ENCODE results near the gene ZNF592.
"Not testable (repeated sequence)": the region's sequence is repeated elsewhere in the genome, so short reads cannot be mapped to it uniquely, and the experiment has no call there.

Gene ZNF592

DNA sequence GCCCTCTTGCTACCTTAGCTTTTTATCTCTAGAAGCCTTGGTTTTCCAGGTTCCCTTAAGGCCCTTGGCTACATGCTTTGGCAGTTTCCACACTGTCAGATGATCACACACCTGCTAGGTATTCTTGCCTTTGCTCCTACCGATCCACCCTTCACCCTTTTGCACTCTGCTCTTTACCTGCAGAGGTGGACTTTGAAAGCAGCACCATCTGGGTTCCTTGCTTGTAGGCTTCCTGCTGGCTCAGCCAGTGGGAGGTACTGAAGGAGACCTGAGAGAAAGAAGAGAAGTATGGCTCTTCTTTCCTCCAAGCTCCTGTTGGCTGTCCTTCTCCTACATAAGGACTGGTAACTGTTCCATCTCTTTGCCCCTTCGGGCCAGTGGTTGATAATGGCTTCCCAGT is 7.3 kb upstream of the ZNF592 start:
- no peak for DNase-seq (ENCODE audit: low read depth)

DNA sequence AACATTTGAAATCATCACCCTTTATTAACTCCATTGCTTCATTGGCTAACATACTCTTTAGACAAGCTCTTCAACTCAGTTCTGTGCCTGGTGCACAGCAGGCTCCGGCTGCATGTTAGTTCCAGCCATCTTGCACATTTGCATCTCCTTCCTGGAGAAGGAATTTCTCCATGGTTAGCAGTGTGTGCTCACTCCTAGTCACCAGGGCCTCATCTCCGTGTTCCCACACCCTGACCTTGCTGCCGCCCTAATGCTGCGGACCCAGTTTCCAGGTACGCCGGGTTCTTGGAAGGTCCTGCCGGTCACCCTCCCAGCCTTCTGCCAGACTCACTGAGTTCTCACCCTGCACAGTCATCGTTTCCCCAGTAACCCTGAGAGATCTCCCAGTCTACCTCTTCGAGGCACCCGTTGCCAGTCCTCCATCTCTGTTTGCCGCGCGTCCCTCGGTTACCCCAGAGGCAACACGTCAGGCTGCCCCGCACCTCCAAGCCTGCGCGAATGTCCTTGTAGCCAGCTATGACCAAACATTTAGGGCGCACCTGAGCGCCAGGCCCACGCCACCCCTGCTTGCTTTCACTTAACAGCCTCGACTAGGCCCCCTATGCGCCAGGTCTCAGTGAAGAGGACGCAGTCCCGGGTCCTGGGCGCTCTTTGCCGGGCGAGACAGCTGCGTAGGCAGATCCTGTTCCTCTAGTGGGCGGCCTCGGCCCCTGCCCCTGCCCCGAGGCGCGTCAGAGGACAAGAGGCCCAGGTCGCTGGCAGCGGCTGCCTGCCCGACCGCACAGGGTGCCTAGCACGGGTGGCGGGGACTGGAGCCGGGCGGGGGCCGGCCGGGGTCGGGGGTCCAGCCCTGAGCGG is 747 bp upstream of the ZNF592 start:
- peak; percentile 51 for DNase-seq (ENCODE audit: low read depth)

DNA sequence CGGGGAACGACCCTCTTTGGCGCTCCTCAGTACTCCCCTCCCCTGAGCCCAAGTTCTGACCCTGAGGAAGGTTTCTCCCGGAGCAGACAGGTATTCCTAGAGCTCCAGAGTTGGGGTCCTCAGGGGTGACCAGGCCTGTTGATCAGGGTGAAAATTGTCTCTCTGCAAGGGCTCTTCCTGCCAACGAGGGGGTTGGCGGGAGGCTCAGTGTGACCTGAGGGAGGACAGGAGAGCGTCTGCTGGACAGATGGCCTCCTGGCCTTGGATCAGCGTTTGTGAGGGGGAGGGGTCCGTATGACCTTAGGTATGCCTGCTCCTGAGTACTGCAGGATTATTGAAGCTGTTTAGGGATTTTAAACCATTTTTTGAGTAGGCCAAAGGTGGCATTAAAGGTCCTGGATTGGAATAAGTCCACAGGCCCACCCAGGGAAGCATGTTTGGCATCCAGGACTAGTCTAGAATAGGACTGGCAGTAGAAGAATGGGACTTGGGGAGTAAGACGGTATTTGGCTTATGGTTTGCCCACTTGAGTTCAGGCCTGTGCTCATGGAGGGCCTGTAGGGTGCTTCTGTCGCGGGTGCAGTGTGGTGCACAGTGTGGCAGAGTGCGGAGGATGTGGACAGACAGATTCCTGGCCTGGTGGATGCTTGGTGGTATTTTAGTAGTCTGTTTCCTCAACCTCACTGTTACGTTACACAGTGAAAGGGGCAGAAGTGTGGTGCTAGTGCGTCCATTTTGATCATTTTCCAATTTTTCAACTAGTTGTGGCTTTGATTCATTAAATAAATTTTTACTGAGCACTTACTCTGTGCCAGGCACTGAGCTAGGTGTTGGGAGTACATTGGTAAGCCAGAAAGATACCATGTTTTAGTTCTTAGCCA is 959 bp downstream of the ZNF592 start:
- no peak for DNase-seq (ENCODE audit: low read depth)

DNA sequence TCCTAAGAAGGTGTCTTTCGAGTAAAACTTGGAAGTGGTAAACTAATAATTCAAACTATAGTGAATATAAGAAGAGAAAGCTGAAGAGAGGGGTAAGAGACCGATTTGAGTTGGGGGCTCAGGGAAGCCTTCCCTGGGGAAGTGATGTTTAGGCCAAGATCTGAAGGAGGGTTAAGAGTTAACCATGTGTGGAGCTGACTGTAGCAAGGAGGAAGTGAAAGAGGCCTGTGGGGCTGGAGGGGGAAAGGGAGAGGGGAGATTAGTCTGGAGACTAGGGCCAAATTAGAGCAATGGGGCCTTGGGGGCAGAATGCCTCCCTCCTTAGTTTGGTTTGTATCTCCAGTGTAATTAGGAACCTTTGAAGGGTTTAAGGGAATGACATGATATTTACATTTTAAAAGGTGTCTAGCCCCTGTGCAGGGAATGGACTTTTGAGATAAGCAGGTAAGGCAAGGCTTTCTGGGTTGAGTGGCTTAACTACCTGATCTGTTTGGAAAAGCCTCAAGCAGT is 2.2 kb downstream of the ZNF592 start:
- no peak for DNase-seq (ENCODE audit: low read depth)

DNA sequence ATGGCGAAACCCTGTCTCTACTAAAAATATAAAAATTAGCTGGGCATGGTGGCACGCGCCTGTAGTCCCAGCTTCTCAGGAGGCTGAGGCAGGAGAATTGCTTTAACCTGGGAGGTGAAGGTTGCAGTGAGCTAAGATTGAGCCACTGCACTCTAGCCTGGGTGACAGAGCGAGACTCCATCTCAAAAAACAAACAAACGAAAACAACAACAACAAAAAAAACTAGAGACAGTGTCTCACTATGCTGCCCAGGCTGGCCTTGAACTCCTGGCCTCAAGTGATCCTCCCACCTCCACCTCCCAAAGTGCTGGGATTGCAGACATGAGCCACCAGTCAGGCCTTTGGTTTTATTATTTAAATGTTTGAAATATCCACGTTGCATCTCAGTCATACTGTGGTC is 3.3 kb downstream of the ZNF592 start:
- DNase-seq (ENCODE audit: low read depth), result not testable (repeated sequence)

DNA sequence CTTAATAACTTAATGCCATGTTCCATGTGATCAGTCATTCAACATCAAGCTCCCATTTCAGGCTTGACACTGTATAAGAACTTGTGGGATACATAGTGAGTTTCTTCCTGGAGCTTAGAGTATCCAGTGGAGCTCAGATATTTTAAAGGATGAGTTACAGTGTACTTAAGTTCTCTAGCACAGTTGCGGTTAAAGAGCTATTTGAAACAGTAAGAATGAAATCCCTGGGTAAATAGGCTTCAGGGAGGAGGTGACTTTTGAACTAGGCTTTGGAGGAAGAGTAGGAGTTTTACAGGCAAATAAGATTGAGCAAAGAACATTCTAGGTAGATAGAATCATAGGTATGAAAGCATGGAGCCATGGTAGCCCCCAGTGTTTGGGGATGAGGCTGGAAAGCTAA is 3.8 kb downstream of the ZNF592 start:
- DNase-seq (ENCODE audit: low read depth), result no peak

DNA sequence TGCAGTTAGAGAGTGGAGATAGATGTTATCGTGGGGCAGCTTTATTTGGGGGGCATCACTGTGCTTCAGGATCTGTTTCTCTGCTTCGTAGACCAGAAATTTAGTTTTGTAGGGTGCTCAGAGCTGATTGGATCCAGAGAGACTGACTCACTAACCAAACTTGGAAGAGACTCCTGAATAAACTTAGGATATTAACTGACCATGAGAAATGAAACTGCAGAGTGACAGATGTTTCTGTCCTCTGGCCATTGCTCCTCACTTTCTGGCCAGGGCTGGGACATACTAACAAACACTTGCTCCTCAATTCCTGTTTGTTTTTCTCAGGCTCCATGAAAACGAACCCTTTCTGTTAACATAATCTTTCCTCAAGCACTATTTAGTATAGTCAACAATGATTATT is 4.3 kb downstream of the ZNF592 start:
- no peak for DNase-seq (ENCODE audit: low read depth)

DNA sequence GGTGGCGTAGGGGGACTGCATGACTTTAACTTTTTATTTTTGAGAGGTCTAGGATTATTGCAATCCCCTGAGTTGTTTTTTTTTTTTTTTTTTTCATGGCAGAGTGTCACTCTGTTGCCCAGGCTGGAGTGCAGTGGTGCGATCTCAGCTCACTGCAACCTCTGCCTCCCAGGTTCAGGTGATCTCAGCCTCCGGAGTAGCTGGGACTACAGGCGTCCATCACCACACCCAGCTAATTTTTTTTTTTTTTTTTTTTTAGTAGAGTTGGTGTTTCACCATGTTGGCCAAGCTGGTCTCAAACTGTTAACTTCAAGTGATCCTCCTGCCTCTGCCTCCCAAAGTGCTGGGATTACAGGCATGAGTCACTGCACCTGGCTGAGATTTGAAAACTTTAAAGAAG is 6.5 kb downstream of the ZNF592 start:
- DNase-seq (ENCODE audit: low read depth), result not testable (repeated sequence)

DNA sequence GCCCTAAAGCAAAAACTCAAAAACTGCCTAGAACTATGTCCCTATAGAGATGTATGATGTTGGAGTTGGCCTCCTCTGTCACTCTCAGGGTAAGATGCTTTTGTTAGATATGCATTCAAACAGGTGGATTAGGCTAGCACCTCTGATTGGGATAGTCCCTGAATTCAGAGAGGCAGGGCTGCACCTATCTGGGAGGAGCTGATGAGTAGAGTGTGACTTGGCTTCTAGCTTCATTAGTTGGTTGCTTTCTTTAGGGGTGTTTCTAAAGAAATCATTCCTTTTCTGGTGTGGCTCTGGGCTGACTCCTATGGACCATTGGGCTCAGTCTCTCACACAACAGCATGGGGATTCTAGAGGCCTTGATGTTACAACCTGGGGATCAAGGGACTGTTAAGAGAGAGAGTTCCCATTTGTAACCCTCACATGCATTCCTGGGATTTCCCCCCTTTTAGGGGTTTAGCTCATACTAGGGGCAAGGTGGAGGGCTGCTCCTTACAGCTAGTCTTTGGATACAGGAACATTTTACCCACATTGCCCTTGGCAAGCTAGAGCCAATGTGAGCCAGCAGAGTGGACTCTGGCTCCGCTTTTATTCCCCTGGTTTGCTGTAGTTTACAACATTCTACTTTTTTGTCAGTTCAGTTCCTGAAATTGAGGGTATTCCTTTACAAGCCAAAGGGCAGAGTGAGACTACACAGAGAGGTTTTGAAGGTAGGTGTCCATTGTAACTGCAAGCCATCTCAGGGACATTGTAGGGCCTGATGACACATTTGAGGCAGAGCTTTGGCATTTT is 7.5 kb downstream of the ZNF592 start:
- no peak for DNase-seq (ENCODE audit: low read depth)

DNA sequence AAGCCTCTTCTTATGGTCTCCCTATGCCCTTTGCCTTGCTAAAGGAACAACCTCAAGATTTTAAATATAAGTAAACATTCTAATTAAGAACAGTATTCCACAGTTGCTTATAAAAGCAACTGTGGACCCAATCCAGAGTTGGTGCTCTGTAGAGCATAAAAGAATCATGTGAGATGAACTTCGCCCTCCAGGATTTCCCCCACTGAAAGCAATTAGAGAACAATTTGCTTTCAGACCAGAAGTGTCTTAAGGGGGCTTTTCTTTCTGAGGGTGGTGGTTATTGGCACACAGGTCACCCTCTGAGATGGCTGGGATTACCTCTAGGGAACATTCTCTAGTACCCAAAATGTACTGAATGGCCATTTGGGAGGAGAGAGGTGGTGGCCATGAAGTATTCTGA is 10.6 kb downstream of the ZNF592 start:
- DNase-seq (ENCODE audit: low read depth), result no peak

DNA sequence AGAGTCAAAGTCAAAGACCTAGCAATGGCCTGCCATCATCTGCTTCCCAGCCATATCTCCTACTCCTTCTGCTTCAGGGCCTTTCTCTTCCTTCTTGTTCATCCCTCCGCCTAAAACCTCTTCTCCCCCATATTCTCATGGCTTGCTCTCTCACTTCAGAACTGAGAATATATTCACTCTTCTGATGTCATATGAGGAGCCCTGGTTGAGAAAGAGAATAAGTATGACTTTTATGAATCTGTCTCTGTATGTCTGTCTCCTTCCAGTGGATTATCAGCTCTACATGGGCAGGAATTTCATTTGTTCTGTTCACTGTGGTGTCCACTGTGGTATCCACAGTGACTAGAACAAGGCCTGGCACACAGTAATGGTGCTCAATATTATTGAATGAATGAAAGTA is 11.8 kb downstream of the ZNF592 start:
- DNase-seq (ENCODE audit: low read depth), result no peak

DNA sequence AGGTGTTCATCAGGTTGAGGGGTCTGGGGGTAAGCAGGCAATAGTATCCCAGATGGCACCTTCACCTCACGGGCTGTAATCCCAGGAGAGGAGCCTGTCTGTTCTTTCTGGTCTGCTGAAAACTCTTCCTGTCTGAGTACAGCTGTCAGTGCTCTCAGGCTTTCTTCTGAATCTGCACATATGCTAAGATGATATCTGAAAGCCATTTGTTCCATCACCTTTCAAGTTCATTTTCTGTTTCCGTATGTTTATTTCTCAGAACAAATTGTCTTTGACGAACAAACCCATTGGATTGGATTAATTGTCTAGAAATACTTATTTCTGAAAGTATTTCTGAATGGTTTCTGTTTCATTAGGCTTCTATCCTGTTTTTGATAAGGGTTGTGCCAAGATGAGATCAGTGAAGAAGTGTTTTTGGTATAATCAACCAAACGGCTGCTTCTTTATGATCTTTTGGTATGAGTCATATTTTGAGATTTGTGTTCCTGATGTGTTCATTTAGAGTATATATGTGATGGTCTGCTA is 13.3 kb downstream of the ZNF592 start:
- no peak for DNase-seq (ENCODE audit: low read depth)

DNA sequence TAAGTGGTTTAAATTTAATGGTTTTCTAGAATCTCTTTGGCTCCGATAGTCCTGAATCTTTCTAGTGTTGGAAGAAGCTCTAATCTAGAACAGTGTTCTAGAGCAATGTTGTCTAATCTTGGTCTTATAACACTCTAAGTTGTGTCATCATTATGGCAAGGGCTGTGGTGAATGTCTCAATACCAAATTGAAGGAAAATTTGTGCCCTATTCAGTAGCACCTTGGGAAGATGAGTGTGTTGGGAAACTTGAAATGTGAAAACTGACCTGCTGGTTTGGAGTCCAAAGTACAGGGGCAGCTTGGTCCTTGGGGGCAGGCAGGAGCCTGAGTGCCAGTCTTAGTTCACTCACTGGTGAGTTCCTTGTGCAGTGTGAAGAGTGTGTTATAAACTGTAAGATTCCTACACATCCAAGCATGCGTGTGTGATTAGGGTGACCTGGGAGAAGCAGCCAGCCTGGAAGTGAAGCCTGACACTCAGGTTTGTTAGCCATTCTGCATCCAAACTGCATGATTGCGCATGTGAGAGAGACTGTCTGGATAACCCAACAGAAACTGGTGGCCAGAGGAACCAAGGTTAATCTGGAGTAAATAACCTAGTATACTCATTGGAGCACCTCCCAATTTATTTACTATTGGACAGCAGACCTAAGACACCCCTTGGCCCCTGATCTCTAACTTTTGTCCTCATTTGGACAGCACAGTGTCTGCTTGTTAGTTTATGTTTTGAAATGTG is 14.6 kb downstream of the ZNF592 start:
- DNase-seq (ENCODE audit: low read depth), result no peak

DNA sequence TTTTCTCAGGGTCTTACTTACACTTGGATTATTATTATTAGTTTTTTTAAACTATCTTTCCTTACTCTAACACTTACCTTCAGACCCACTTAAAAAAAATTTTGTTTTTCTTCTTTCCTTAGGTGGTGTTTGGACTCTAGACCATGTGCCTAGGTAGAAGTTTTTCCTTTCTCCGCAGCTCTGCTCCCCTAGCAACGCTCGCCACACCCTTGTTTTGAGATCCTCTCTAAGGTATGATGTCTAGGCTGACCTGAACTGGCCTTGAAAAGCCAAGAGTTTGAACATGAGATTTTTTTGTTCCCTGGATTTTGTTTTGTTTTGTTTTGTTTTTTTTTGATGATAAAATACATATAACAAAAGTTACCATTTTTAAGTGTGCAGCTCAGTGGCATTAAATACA is 16.2 kb downstream of the ZNF592 start:
- DNase-seq (ENCODE audit: low read depth), result no peak

DNA sequence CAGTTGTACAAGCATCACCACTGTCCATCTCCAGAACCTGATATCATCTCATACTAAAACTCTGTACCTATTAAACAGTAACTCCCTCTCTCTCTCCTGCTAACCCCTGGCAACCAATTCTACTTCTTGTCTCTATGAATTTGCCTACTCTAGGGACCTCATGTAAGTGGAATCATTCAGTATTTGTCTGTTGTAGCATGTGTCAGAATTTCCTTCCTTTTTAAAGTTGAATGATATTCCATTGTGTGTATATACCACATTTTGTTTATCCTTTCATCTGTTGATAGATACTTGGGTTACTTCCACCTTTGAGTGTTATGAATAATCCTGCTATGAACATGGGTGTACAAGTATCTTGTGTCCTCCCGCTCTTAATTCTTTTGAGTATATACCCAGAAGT is 16.6 kb downstream of the ZNF592 start:
- no peak for DNase-seq (ENCODE audit: low read depth)

DNA sequence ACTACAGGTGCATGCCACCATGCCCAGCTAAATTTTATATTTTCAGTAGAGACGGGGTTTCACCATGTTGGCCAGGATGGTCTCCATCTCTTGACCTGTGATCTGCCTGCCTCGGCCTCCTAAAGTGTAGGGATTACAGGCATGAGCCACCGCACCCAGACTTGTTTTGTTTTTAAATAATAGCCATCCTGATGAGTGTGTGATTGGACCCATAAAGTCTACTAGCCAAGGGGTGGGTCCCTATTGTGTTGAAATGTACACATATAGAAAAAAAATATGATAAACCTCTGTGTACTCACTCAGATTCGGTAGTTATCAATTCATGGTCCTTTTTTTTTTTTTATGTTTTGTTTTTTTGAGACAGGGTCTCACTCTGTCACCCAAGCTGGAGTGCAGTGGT is 17.3 kb downstream of the ZNF592 start:
- no peak for DNase-seq (ENCODE audit: low read depth)

DNA sequence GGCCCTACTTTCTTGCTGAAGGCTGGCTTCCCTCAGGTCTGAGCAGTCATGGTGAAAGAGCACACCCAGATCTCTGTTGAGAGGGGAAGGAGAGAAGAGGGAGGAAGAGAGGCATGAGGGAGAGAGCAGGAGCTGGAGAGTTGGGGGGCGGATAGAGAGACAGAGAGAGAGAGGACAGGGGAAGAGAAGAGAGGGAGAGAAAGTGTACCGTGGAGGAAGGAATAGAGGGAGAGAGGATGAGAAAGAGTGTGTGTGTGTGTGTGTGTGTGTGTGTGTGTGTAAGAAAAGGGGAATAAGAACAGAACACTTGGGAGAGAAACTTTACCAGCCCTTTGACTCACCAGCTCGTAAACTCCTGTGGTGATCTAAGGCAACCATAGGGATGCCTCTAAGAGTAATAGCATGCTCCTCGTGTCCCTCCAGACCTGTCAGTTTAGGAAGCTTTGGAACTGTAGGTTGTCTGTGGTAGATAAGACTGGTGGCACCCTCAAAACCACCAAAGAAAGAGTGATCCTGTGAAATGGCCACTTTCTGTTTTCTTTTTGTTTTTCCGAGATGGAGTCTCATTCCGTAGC is 18.2 kb downstream of the ZNF592 start:
- no peak for DNase-seq (ENCODE audit: low read depth)

DNA sequence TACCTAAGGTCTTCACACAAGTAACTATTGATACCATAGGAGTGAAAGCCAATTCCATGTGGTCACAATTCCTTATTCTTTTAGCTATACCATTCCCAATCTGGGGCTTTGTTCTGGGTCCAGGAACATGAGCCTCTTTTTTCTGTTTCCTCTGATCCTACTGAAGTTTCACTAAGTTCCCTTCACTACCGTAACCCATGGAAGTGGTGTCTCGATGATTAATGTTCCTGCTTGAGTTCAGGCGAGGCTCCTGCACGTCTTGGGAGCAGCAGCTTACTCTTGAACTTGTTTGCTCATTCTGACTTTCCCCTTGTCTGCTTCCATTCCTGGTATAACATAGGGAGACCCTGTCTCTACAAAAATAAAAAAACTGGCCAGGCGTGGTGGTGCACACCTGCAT is 23.6 kb downstream of the ZNF592 start:
- no peak for DNase-seq (ENCODE audit: low read depth)

DNA sequence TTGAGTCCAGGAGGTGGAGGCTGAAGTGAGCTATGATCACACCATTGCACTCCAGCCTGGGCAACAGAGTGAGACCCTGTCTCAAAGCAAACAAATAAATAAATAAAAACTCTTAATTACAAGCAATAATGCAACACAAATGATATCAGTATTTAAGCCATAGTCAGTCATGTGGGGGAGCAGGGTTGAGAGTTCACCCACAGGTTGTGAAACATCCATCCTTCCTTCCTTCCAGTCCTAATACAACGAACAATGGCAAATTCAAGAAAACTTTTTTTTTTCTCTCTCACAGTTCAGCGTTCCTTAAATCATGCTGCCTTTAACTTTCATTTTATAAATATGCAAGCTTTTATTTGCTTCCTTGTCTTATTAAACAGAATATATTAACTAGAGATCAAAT is 24.1 kb downstream of the ZNF592 start:
- DNase-seq (ENCODE audit: low read depth), result no peak

DNA sequence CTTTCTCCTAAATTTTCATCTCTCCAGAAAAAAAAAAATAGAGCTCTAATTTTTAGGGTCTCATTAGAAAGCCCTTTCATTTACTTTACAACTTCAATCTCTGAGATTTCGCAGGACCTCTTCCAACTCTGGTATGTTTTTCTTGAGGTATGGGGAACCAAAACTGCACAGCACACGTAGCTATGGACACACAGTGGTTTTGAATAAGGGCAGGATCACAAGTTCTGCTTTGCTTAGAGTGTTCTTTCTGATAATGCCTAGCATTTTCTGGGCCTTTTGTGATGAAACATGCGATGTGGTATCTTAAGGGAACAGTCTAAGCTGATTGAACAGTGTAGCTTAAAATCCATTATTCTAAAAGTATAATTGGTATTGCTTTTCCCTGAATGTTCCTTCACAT is 25.3 kb downstream of the ZNF592 start:
- DNase-seq (ENCODE audit: low read depth), result no peak

DNA sequence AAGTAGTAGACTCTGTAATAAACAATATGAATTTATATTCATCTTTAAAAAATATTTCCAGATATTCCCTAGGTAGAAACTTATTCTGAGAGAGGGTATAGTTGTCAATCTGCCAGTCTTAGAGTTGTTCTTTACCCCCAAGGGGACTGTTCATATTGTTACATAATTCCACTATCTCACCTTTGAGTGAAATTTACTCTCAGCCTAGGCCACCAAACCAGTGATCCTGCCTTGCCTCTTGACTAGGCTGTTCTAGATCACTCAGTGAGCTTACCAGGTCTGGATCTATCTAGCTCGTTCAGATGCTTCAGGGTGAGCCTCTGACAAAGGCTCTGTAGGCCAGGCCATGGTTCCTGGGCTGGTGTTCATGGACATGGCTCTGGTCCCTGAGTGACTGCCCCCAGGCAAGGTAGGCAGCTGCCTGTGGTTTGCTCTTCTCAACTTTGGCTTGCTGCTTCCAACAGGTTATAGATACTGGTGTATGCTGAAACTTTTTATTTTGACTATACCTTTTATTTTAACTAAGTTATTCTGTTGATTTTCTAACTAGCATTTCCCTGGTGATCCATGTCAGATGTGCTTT is 27.6 kb downstream of the ZNF592 start:
- no peak for DNase-seq (ENCODE audit: low read depth)

Data from stimulated activated CD8-positive, alpha-beta memory T cell treated with anti-CD3 and anti-CD28 coated beads, Interleukin-4, amount 100 ng/mL, for 24 hours (primary cell).